ENCODE measurements around the gene ZDHHC8. TPM values are rescaled to one million over a fixed set of nuclear protein-coding genes. Genes with fewer than 3 reads are reported as not detected.

Gene ZDHHC8
- total RNA-seq, 4 donors from 2014 or later, result 14.7 to 56.5 (median 17.1) TPM

- Histone ChIP-seq H3K36me3 (no peaks in the 10 kb centered on the region), H3K4me1 (peaks cover 0 to 4% (median 0%) of the 10 kb centered on the region in 4 donors), H3K27me3 (peaks cover 19% of the 10 kb centered on the region), H3K4me3 (no peak overlapping the region), H3K27ac (no peak overlapping the region), H3K9me3 (no peaks in the 10 kb centered on the region)
- WGBS, 2 donors (ENCODE audit: low coverage in 1 of 2), result 40 to 67% methylated on average over 1 to 10 of the region's 10 CpGs
- intact Hi-C loops (cut with DNase I; ENCODE audit: low total_unique reads) (loop anchor here (2.0 kb wide), 1 partner anchor 125 kb away; no protein-coding TSS in a partner anchor), in situ Hi-C loops (cut with MboI; ENCODE audit: low pct_ligation_motif_present in 1 of 4, low pct_unique_long_range_greater_than_20kb in 1 of 4, low sequenced_read_pairs in 3 of 4) (loop anchor here in 1 of 4 donors (25.0 kb wide), 1 partner anchor 477 kb away; no protein-coding TSS in a partner anchor)
- no peak for DNase-seq
- TF ChIP-seq, protein P1, sequence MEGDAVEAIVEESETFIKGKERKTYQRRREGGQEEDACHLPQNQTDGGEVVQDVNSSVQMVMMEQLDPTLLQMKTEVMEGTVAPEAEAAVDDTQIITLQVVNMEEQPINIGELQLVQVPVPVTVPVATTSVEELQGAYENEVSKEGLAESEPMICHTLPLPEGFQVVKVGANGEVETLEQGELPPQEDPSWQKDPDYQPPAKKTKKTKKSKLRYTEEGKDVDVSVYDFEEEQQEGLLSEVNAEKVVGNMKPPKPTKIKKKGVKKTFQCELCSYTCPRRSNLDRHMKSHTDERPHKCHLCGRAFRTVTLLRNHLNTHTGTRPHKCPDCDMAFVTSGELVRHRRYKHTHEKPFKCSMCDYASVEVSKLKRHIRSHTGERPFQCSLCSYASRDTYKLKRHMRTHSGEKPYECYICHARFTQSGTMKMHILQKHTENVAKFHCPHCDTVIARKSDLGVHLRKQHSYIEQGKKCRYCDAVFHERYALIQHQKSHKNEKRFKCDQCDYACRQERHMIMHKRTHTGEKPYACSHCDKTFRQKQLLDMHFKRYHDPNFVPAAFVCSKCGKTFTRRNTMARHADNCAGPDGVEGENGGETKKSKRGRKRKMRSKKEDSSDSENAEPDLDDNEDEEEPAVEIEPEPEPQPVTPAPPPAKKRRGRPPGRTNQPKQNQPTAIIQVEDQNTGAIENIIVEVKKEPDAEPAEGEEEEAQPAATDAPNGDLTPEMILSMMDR (IDR thresholded peaks at IDR 0.05), result no peak
- no peak for TF ChIP-seq EP300 (IDR thresholded peaks at IDR 0.05; ENCODE audit: low read depth)
- no peak for TF ChIP-seq POLR2A (IDR thresholded peaks at IDR 0.05)
- no peak for TF ChIP-seq POLR2AphosphoS5 (IDR thresholded peaks at IDR 0.05)
Observed at GRCh38 chr22:20160041-20160440, 28.4 kb downstream of the ZDHHC8 start.

GRCh38 chr22:20164863-20165262 is 33.3 kb downstream of the ZDHHC8 start:
- no peaks in the 10 kb centered on the region for H3K36me3 ChIP-seq
- no peaks in the 10 kb centered on the region for H3K4me1 ChIP-seq
- no peak overlapping the region for H3K27ac ChIP-seq
- no peak overlapping the region for H3K4me3 ChIP-seq
- no peaks in the 10 kb centered on the region for H3K9me3 ChIP-seq
- WGBS, 2 donors (ENCODE audit: low coverage in 1 of 2), result 65% methylated on average over 8 of the region's 11 CpGs; no CpG with 5 or more reads in 1 of the 2 donors
- no peak for DNase-seq
- intact Hi-C loops (cut with DNase I; ENCODE audit: low total_unique reads), result no loop called here
- no peaks in the 10 kb centered on the region for H3K27me3 ChIP-seq
- TF ChIP-seq, protein P1 (IDR thresholded peaks at IDR 0.05), result no peak
- TF ChIP-seq POLR2AphosphoS5 (IDR thresholded peaks at IDR 0.05) (no peak), EP300 (IDR thresholded peaks at IDR 0.05; ENCODE audit: low read depth) (no peak), POLR2A (IDR thresholded peaks at IDR 0.05) (no peak)
- in situ Hi-C loops (cut with MboI; ENCODE audit: low pct_ligation_motif_present in 1 of 4, low pct_unique_long_range_greater_than_20kb in 1 of 4, low sequenced_read_pairs in 3 of 4), result loop anchor here in 1 of 4 donors (25.0 kb wide), 1 partner anchor 472 kb away; no protein-coding TSS in a partner anchor

- no peak overlapping the region for H3K4me3 ChIP-seq
- H3K27ac ChIP-seq, result no peak overlapping the region
- H3K4me1 ChIP-seq, result no peaks in the 10 kb centered on the region
- intact Hi-C loops (cut with DNase I; ENCODE audit: low total_unique reads), result no loop called here
- 84% methylated on average over 11 of the region's 12 CpGs; no CpG with 5 or more reads in 1 of the 2 donors for WGBS, 2 donors (ENCODE audit: low coverage in 1 of 2)
- no peaks in the 10 kb centered on the region for H3K9me3 ChIP-seq
- TF ChIP-seq, protein P1 (IDR thresholded peaks at IDR 0.05), result no peak
- TF ChIP-seq EP300 (IDR thresholded peaks at IDR 0.05; ENCODE audit: low read depth), result no peak
- no peak for TF ChIP-seq POLR2A (IDR thresholded peaks at IDR 0.05)
- TF ChIP-seq POLR2AphosphoS5 (IDR thresholded peaks at IDR 0.05), result no peak
- no peaks in the 10 kb centered on the region for H3K36me3 ChIP-seq
- no peak for DNase-seq
- H3K27me3 ChIP-seq, result no peaks in the 10 kb centered on the region
- in situ Hi-C loops (cut with MboI; ENCODE audit: low pct_ligation_motif_present in 1 of 4, low pct_unique_long_range_greater_than_20kb in 1 of 4, low sequenced_read_pairs in 3 of 4), result loop anchor here in 1 of 4 donors (25.0 kb wide), 1 partner anchor 472 kb away; no protein-coding TSS in a partner anchor
Observed at GRCh38 chr22:20165421-20165820, 33.8 kb downstream of the ZDHHC8 start.

DNA sequence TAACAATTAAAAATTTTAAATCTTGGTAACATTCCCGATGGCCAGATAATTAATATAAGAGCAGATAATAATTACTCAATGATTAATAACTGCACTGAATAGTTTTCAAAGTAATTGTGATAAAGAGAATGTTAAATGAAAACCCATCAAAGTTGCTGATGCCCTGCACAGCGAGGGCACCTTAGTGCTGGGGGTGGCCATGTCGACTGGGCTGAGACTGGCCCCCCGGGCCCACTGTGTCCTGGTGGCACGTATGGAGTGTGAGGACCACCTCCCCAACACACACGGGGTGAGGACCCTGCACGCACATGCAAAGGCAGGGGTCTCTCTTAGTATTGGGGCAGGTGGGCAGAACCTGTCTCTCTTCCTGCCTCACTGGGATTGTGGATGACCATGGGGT is 34.3 kb downstream of the ZDHHC8 start:
- TF ChIP-seq EP300 (IDR thresholded peaks at IDR 0.05; ENCODE audit: low read depth) (no peak), POLR2AphosphoS5 (IDR thresholded peaks at IDR 0.05) (no peak), POLR2A (IDR thresholded peaks at IDR 0.05) (no peak)
- TF ChIP-seq, protein P1 (IDR thresholded peaks at IDR 0.05), result no peak
- no peak for DNase-seq
- no peak overlapping the region for H3K27ac ChIP-seq
- no peaks in the 10 kb centered on the region for H3K9me3 ChIP-seq
- H3K36me3 ChIP-seq, result no peaks in the 10 kb centered on the region
- intact Hi-C loops (cut with DNase I; ENCODE audit: low total_unique reads), result no loop called here
- 76 to 87% methylated on average over 3 to 7 of the region's 7 CpGs for WGBS, 2 donors (ENCODE audit: low coverage in 1 of 2)
- in situ Hi-C loops (cut with MboI; ENCODE audit: low pct_ligation_motif_present in 1 of 4, low pct_unique_long_range_greater_than_20kb in 1 of 4, low sequenced_read_pairs in 3 of 4), result loop anchor here in 1 of 4 donors (25.0 kb wide), 1 partner anchor 471 kb away; no protein-coding TSS in a partner anchor
- no peaks in the 10 kb centered on the region for H3K4me1 ChIP-seq
- no peaks in the 10 kb centered on the region for H3K27me3 ChIP-seq
- no peak overlapping the region for H3K4me3 ChIP-seq
